Activated B cell treated with CpG ODN at 0.5 μM for 24 hours (primary cell): Measurements from ENCODE around the gene BRCA1. TPM values are rescaled to one million over a fixed set of nuclear protein-coding genes. Genes with fewer than 3 reads are reported as not detected.
A peak's percentile ranks its signal among the peaks of the same experiment; 100 is the strongest.

ENCODE experiments used
- ATAC-seq: fragments of 200-7000 bp; cut with Tn5 transposase; one replicate; pipeline ENCODE4 v1.10.0; 2021; ENCODE audit warnings: low read depth, mild to moderate bottlenecking, moderate library complexity
- CTCF ChIA-PET: fragments of 350-600 bp; sonication (Branson Sonifier 250); formaldehyde crosslinking; loops from one replicate; lab custom pipeline; 2021; ENCODE audit warnings: antibody characterized with exemption; lab: Charles Lee
- POLR2A ChIA-PET: fragments of 350-600 bp; sonication (Branson Sonifier 250); formaldehyde crosslinking; loops from one replicate; lab custom pipeline; 2021; ENCODE audit warnings: antibody characterized with exemption; lab: Charles Lee
- DNase-seq: peaks from one replicate; pipeline ENCODE4 v3.0.0; 2022
- H3K27ac Mint-ChIP-seq: one replicate; pipeline ENCODE4 v1.8.0; 2020; ENCODE audit warnings: mixed read lengths
- H3K27me3 Mint-ChIP-seq: one replicate; pipeline ENCODE4 v1.8.0; 2021; ENCODE audit warnings: mixed read lengths
- H3K36me3 Mint-ChIP-seq: one replicate; pipeline ENCODE4 v1.8.0; 2021; ENCODE audit warnings: low read depth, mixed read lengths
- H3K4me1 Mint-ChIP-seq: one replicate; pipeline ENCODE4 v1.8.0; 2021; ENCODE audit warnings: mixed read lengths
- H3K4me3 Mint-ChIP-seq: one replicate; pipeline ENCODE4 v1.8.0; 2020; ENCODE audit warnings: mild to moderate bottlenecking, mixed read lengths
- H3K9me3 Mint-ChIP-seq: one replicate; pipeline ENCODE4 v1.8.0; 2020; ENCODE audit warnings: mixed read lengths
- intact Hi-C: fragments of 100-400 bp; cut with micrococcal nuclease; formaldehyde crosslinking; loops from one replicate; pipeline ENCODE4 v1.15.1; 2024
- total RNA-seq: library from RNA; stranded (reverse); gene quantifications from 2 replicates; pipeline ENCODE4 v1.2.3, GENCODE V29; 2022
- TF ChIP-seq, protein P1 (sequence below): fragments of 200-600 bp; IDR thresholded peaks from one replicate; pipeline ENCODE4 v1.8.0; 2022; ENCODE audit warnings: antibody characterized with exemption, mild to moderate bottlenecking

The BRCA1 gene
- total RNA-seq, 1 donor from 2014 or later, result 13.3 TPM

DNA sequence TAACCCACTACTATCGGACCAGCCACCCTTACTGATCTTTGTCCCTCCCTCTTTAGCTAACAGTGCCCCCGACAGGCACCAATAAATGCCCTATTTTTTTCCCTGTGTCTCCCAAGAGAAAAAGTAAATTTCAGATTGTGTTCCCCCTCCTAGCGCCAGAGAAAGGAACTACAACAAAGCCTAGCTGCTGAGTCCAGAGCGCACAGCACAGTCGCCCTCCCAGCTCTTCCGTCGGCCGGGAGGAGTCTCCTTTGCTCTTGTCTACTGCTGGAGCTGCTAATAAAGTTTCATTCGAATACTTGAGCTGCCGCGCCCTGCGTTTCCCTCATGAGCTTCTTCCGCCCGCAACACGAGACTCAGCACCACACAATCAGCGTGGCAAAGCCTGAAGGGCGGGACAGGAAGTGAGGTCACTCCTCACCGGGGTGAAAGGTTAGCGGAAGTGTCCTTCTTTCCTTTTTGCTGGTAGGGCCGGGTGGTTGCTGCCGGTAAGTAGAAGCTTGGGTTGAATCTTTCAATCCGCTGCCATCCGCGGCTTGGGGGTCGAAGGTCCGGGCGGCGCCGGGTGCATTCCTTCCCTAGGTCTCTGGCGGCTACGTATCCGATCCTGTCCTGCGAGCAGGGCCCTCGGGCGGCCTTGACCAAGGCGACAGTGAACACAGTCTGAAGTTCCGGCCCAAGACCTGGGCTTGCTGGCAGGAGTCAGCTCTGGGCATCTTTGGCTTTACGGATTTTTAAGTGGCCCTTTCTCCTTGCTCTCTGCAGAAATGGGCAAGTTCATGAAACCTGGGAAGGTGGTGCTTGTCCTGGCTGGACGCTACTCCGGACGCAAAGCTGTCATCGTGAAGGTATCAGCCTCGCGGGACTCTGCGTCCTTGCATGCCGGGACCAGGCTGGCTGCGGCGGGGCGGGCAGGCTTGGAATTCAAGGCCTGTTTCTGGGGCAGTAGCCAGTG is 126.9 kb downstream of the BRCA1 start, which contains the start of gene RPL27:
Gene RPL27, plus strand, starts transcription at position 436 of the 955 bp plus-strand sequence. Its CDS starts 332 bp downstream, at position 768.
- TF ChIP-seq, protein P1, sequence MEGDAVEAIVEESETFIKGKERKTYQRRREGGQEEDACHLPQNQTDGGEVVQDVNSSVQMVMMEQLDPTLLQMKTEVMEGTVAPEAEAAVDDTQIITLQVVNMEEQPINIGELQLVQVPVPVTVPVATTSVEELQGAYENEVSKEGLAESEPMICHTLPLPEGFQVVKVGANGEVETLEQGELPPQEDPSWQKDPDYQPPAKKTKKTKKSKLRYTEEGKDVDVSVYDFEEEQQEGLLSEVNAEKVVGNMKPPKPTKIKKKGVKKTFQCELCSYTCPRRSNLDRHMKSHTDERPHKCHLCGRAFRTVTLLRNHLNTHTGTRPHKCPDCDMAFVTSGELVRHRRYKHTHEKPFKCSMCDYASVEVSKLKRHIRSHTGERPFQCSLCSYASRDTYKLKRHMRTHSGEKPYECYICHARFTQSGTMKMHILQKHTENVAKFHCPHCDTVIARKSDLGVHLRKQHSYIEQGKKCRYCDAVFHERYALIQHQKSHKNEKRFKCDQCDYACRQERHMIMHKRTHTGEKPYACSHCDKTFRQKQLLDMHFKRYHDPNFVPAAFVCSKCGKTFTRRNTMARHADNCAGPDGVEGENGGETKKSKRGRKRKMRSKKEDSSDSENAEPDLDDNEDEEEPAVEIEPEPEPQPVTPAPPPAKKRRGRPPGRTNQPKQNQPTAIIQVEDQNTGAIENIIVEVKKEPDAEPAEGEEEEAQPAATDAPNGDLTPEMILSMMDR, result peak; percentile 78
- CTCF ChIA-PET, result interaction anchor here (0.7 to 2.5 kb wide), 23 partner anchors 8 to 420 kb away, joined by 3 to 19 read pairs (median 6); partner anchors contain the start of genes AARSD1, BECN1, IFI35 and NBR1
- Mint-ChIP-seq H3K36me3 (peaks cover 60% of the 10 kb centered on the region), H3K4me1 (peaks cover 31% of the 10 kb centered on the region), H3K9me3 (no peaks in the 10 kb centered on the region), H3K4me3 (peak within 1 kb of the TSS; percentile 98), H3K27ac (peak within 1 kb of the TSS; percentile 97), H3K27me3 (no peaks in the 10 kb centered on the region)
- intact Hi-C loops, result loop anchor here (1.0 to 2.0 kb wide), 13 partner anchors 8 to 486 kb away; partner anchors contain the start of genes AARSD1, BECN1, BRCA1 and IFI35
- POLR2A ChIA-PET, result interaction anchor here (0.5 to 4.4 kb wide), 50 partner anchors 8 to 980 kb away, joined by 3 to 124 read pairs (median 6); partner anchors contain the start of genes AARSD1, AOC2, BECN1 and BRCA1
- DNase-seq, result peak; percentile 95
- peak; percentile 95 for ATAC-seq

DNA sequence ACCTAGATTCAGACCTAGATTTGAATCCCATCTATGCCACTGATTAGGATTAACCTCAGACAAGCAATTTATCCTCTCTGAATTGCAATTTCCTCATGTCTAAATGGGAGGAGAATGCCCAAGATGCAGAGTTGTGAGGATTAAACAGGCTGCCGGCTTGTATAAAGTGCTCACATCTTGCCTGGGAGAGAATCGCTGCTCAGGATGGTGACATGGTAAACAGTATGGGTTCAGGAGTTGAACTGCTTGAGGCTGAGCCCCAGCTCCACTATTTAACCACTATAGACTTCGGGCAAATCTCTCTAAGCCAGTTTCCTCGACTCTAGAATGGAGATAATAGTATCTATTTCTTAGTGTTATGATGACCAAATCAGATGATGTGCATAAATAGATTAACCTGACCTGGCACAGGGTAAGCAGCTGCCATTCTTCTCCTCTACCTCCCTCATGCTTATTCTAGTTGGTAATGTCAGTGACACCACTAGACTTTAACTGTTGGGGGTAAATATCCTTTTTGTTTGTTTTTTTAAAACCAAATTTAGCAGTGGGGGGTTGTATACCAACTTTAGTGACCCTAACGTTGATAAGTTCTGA is 127.7 kb downstream of the BRCA1 start:
- Mint-ChIP-seq H3K27me3 (no peaks in the 10 kb centered on the region), H3K4me1 (peaks cover 31% of the 10 kb centered on the region), H3K36me3 (peaks cover 61% of the 10 kb centered on the region), H3K9me3 (no peaks in the 10 kb centered on the region), H3K4me3 (peak overlapping the region; percentile 98), H3K27ac (peak overlapping the region; percentile 97)
- ChIA-PET POLR2A (interaction anchor here (0.5 to 4.4 kb wide), 43 partner anchors 9 to 1282 kb away, joined by 3 to 124 read pairs (median 7); partner anchors contain the start of genes AARSD1, AOC2, BECN1 and BRCA1), CTCF (interaction anchor here (0.9 to 2.5 kb wide), 22 partner anchors 9 to 419 kb away, joined by 3 to 19 read pairs (median 6); partner anchors contain the start of genes AARSD1, BECN1, IFI35 and NBR1)
- no peak for DNase-seq
- TF ChIP-seq, protein P1, result no peak
- intact Hi-C loops, result no loop called here
- no peak for ATAC-seq

Other genes with a start within 250 kb of the BRCA1 start
- gene G6PC1, start 224.6 kb downstream of the BRCA1 start, total RNA-seq, result not detected in 2 replicates
- gene AARSD1, start 160.9 kb downstream of the BRCA1 start, total RNA-seq, result 63.6 and 70.4 TPM in 2 replicates
- 1.4 and 2.0 TPM in 2 replicates for gene PTGES3L, start 145.3 kb downstream of the BRCA1 start, total RNA-seq
- 28.3 and 30.9 TPM in 2 replicates for gene RUNDC1, start 144.8 kb downstream of the BRCA1 start, total RNA-seq
- 1,189 and 1,266 TPM in 2 replicates for gene RPL27, start 126.9 kb downstream of the BRCA1 start, total RNA-seq
- 41.9 and 50.5 TPM in 2 replicates for gene IFI35, start 118.6 kb downstream of the BRCA1 start, total RNA-seq
- 34.4 and 38.5 TPM in 2 replicates for gene VAT1, start 103.0 kb downstream of the BRCA1 start, total RNA-seq
- 0.05 and 0.13 TPM in 2 replicates for gene RND2, start 100.1 kb downstream of the BRCA1 start, total RNA-seq
- 42.2 and 44.8 TPM in 2 replicates for gene NBR1, start 45.9 kb upstream of the BRCA1 start, total RNA-seq
- gene TMEM106A, start 86.5 kb upstream of the BRCA1 start, total RNA-seq, result 46.0 and 68.0 TPM in 2 replicates
- gene CCDC200, start 103.3 kb upstream of the BRCA1 start, total RNA-seq, result 0.73 TPM in 1 of 2 replicates, not detected in the other
- gene RNU2-1, start 108.6 kb upstream of the BRCA1 start, total RNA-seq, result 5,480 and 7,149 TPM in 2 replicates